Activated CD4-positive, alpha-beta T cell treated with anti-CD3 and anti-CD28 coated beads, Interleukin-2, Interleukin-6, amounts not matched to agents 100 ng/mL and 50 ng/mL, durations not matched to agents 16 hours and 8 hours (primary cell): ENCODE data around the gene NPEPPS.
A peak's percentile ranks its signal among the peaks of the same experiment; 100 is the strongest.

Experiments
- DNase-seq: peaks from one replicate; pipeline ENCODE4 v3.0.0-alpha.2; 2020

The NPEPPS gene

DNA sequence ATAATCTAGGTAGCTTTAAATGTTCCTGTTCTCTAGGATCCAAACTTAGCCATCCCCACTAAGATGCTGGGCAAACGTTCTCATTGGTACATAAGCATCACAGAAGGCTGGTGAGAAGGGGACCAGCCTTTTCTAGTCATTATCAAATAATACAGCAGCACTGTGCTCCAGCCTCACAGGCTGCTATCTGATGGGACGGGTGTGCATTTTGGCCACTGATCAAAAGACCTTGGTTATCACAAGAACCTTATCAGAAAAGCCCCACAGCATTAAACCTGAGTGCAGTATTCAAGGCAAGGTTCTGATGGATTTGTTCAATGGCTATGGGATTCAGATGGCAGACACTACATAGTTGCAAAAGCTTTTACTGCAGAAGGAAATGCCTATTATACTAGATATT lies 99.7 kb downstream of the NPEPPS start:
- DNase-seq = no peak

DNA sequence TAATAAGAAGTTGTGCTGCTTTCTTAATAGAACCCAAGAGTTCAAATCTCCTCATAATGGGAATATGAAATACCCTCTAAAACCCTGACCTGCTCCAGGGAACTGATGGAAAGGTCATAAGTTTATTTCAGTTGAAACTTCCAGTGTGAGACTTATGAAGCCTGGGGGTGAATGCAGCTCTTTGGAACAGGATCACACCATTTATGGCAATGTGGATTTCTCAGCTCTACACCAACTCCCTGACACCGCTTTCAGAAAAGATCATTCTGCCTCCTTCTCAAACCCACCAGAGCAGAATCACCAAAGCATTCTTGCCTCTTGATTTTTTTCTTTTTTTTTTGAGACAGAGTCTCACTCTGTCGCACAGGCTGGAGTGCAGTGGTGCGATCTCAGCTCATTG lies 102.1 kb downstream of the NPEPPS start:
- no peak for DNase-seq

DNA sequence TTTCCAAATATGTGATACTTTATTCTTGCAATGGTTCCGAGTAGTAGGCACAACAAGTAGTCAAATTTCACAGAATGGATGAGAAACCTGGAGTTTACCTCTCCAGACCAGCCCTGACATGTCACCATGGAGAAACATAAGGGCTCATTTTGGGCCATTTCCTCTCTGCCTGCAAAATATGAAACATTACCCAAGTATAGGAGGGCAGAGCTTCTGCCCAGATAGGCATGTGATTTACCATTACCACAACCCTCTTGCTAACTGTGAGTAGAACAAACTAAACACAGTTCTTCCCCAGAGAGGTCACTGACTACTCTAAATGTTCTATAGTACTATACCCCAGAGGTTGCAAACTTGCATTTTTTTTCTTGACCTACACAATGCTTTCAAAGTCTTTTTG lies 103.1 kb downstream of the NPEPPS start:
- no peak for DNase-seq

DNA sequence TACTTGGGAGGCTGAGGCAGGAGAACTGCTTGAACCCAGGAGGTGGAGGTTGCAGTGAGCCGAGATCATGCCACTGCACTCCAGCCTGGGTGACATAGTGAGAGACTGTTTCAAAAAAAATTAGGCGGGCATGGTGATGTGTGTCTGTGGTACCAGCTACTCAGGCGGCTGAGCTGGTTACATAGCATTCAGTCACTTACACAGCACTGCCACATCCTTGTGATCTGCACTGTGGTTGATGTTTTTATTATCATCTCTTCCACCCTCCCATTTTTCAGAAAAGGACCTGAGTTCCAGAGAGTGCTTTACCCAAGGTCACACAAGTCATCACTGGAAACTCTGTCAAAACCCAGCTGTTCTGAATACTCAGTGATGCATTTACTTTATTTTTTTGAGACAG lies 104.0 kb downstream of the NPEPPS start:
- no peak for DNase-seq

DNA sequence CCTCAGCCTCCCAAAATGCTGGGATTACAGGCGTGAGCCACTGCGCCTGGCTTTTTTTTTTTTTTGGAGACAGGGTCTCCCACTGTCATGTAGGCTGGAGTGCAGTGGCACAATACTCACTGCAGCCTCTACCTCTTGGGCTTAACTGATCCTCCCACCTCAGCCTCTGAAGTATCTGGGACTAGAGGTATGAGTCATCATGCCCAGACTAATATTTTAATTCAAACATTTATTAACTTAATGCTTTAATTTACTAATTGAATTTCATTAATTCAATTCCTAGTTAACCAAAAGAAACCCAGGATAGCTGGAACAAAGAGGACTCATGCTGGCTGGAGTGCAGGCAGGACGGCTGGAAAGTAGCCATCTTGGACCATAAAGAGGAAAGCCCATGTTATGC lies 104.8 kb downstream of the NPEPPS start:
- DNase-seq = no peak

DNA sequence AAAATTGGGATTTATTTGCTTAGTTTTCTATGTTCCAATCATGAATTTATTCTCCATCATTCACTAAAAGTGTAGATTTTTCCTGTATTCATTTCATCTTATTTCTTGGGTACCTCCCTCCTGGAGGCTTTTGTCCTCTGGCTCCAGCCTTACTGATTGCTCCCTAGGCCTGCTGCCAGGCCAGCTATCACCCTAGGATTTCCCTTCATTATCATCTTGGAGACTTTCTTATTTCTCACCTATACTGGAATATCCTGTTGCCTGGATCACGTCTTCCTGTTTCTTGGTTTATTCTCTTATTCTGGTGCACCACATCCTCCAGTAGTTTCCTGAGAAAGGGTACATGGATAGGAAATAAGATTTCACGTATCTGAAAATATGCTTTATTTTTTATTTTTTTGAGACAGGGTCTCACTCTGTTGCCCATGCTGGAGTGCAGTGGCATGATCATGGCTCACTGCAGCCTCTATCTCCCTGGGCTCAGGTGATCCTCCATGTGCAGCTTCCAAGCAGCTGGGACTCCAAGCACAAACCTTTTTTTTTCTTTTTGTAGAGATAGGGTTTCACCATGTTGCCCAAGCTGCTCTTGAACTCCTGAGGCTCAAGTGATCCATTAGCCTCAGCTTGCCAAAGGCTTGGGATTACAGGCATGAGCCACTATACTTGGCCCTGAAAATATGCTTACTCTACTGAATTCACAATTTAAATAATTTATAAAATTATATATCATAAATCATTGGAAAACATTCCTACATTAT lies 105.5 kb downstream of the NPEPPS start:
- DNase-seq = no peak

DNA sequence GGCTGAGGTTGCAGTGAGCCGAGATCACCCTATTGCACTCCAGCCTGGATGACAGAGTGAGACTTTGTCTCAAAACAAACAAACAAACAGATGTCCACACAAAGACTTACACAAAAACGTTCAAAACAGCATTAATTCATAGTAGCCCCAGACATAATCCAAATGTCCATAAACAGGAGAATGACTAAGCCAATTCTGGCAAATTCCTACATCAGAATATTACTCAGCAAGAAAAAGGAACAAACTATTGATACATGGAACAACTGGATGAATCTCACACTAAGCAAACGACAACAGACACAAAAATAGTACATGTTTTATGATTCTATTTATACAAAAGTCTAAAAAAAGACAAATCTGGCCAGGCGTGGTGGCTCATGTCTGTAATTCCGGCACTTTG lies 108.0 kb downstream of the NPEPPS start:
- no peak for DNase-seq

DNA sequence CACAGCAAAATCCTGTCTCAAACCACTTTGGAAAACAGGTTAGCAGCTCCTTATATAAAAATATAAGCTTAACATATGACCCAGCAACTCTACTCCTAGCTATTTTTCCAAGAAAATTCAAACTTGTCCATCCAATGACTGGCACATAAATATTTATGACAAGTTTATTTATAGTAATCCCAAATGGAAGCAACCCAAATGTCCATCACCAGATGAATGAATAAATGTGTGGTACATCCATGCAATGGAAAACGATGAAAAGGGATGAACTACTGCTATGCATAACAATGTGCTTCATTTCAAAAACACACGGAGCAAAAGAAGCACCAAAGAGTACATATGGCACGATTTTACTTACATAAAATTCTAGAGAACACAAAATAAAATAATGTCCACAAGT lies 109.2 kb downstream of the NPEPPS start:
- DNase-seq = no peak

DNA sequence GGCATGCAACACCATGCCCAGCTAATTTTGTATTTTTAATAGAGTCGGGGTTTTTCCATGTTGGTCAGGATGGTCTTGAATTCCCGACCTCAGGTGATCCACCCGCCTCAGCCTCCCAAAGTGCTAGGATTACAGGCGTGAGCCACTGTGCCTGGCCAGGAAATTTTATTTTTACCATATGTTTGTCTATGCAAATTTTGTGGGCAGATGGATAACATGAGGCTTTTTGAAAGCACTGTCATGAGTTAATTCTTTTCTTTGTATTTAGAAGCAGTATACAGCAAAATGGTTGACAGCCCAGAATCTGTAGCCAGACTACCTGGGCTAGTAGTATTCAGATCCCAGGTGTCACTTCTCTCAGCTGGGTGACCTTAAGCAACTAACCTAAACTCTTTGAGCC lies 110.3 kb downstream of the NPEPPS start:
- no peak for DNase-seq

DNA sequence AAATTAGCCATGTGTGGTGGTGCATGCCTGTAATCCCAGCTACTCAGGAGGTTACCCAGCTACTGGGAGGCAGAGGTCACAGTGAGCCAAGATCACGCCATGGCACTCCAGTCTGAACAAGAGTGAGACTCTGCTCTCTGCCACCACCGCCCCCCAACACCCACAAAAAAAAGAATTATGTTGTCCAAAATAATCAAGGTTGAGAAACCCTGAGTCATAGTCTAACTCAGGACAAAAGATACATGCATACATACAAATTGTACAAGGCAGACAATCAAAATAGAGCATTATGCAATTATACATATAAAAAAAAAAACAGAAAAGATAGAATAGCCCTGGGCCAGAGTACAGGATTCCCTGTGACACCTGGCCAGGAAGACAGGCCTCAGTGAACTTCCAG lies 112.2 kb downstream of the NPEPPS start:
- DNase-seq = no peak

DNA sequence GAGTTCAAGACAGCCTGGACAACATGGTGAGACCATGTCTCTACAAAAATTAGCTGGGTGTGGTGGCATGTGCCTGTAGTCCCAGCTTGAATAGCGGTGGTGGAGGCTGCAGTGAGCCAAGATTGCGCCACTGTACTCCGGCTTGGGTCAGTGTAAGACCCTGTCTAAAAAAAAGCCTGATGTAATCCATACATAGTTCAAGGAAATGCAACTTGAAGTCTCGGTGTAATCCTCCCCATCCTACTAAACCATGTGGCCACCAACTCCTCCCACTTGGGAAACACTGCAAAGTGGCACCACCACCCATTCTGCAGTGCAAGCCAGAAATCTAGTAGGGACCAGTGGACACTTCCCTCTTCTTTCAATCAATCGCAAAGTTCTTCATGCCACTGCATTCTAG lies 113.4 kb downstream of the NPEPPS start:
- no peak for DNase-seq

DNA sequence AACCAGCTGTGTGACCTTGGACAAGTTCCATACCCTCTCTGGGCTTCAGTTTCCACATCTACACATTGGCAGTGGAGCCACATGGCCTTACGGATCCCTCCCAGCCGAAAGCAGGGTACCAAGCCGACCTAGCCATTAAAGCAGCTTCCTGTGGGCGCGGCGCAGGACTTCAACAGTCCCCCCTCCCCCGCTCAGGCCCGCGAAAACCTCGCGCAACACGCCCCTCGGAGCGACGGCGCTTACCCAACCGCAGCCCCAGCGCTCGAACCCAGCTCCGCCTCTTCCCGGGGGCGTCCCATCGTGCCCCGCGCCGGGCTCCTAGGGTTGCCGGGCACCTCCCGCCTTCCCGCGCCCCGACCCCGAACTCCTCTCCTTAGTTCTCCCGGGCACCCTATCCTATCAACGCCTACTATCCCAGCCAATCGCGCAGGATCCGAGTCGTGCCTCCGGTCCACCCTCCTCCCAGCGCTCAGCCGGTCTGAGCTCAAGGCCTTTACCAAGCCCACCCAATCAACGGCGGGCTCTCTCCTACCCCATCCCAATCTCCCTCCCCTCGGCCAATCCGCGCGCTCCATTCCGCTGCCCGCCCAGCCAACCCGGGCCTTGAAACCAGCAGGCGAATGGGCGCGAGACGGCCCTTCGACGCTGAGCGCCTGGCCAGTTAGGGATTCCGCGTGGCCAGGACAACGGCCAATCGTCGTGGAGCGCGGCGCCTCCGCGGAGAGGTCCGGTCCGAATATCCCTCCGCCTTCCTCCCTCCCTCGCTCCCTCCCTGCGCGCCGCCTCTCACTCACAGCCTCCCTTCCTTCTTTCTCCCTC lies 118.5 kb downstream of the NPEPPS start, which contains the start of gene KPNB1:
Gene KPNB1, plus strand, starts transcription at position 767 of the 819 bp plus-strand sequence. CDS start 326 bp downstream, outside the sequence.
- peak; percentile 100 for DNase-seq

DNA sequence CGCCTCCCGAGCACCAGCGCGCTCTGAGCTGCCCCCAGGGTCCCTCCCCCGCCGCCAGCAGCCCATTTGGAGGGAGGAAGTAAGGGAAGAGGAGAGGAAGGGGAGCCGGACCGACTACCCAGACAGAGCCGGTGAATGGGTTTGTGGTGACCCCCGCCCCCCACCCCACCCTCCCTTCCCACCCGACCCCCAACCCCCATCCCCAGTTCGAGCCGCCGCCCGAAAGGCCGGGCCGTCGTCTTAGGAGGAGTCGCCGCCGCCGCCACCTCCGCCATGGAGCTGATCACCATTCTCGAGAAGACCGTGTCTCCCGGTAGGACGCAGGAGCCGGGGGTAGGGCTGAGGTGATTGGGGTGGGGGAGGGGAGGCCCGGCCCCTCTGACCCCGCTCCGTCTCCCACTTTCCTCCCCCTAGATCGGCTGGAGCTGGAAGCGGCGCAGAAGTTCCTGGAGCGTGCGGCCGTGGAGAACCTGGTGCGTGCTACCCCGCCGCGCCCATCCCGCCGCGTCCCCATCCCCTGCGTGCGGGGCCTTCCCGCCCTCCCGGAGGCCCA lies 119.1 kb downstream of the NPEPPS start:
- DNase-seq = no peak

DNA sequence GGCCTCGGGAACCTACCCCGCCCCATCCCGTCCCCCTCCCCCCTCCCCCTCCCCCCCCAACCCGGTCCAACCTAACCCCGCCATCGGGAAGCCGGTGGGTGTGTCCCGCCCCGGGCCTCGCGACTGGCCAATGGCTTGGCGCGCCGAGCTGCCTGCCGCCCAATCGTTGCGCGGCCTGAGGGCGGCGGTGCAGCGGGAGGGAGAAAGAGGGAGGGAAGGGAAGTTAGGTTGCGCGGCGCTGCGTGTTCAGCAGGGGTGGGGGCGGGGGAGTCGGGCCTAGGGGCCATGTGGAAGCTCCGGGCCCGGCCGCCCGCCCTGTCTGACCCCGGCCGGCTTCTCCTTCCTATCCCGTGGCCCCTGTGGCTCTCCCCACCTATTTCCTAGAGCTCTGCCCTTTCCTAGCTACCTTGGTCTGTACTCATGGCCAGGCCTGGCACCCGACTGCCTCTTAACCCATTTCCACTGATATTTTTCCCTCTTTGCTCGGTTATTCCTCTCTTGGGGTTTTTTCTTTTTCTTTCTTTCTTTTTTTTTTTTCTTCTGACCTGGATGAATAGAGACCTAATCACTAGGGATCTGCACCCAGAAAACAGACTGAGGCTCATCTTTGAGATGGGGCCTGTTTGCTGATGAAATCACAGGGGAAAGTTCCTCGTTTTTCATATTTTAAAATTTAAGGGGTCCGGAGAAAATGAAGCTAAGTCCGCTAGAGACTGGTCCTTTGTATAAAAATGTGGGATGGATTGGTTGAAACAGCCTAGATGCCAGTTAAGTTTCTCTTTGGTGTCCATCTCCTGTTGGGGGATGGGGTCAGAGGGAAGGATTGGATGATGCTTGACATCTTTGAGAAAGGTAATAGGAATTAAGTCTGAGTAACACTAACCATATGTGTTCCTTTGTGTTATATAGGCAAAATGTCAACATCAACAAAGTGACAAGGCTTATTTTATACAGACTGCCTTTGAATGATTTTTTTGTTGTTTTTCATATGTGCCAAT lies 119.9 kb downstream of the NPEPPS start:
- peak; percentile 98 for DNase-seq

DNA sequence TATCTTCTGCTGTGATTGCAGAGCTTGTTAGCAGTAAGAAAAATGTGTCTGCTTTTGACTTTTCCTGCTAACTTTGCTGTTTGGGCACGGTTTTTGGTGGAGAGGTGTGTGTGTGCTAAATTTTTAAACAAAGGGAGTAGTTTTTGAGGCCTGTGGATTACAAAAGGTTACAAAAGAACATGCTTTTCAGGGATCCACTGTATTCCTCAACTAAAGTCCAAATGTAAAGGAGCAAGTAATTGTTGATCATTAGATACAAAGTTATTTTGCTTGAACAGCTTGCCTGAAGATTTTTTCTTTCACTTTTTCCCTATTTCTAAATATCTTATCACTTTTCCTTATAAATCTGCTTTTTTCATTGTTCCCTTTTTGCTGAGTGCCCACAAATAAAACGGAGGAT lies 120.8 kb downstream of the NPEPPS start:
- DNase-seq = no peak

DNA sequence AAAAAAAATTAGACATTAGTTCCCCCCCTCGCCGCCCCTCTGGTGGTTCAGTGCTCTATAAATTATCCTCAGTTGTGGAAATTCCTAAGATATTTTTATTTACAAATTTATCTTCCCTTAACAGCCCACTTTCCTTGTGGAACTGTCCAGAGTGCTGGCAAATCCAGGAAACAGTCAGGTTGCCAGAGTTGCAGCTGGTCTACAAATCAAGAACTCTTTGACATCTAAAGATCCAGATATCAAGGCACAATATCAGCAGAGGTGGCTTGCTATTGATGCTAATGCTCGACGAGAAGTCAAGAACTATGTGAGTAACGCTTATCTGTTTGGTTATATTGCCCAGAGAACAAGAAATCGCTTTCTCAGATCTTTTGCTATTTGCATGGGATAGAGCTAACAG lies 121.7 kb downstream of the NPEPPS start:
- DNase-seq = no peak

DNA sequence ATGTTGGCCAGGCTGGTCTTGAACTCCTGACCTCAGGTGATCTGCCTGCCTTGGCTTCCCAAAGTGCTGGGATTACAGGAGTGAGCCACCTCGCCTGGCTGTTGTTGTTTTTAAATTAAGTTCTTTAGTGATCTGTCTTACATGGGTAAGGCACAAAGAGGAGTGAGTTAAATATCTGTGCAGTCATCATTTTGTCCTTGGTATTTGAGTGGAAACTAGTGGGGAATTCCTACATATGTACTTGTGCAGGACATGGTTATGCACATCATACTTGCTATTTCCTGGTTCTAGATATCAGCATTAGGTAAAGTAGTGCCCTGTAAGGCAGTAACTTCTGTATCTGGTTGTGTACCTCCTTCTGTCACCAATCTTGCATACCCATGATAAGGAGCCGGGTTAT lies 122.5 kb downstream of the NPEPPS start:
- no peak for DNase-seq

DNA sequence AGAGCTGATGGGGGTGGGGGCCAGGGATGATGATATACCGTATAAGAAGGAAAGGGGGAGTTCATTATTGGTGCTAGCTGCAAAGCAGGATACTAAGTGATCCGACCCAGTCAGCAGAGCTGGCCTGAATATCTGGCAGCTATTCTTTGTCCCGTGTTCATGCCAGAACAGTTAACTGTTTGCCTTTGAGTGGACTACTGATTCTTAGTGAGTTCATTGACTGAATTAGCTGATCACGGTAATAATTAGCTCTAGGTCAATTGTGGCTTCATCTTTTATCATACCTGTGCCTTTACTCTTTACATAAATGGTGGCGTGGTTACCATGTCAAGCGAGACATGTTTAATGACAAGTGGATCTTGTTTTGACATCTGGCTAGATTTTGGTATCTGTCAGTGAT lies 124.1 kb downstream of the NPEPPS start:
- DNase-seq = no peak

DNA sequence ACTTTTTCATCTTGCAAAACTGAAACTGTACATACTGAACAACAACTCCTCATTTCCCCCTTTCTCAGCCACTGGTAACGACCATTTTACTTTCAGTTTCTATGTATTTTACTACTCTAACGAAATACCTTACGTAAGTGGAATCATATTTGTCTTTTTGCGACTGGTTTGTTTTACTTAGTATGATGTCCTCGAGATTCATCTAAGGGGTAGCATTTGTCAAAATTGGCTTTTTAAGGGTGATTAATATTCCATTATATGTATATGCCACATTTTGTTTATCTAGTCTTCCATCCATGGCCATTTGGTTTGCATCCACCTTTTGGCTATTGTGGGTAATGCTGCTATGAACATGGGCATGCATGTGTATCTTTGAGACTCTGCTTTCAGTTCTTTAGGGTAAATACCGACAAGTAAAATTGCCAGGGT lies 129.2 kb downstream of the NPEPPS start:
- peak; percentile 63 for DNase-seq

DNA sequence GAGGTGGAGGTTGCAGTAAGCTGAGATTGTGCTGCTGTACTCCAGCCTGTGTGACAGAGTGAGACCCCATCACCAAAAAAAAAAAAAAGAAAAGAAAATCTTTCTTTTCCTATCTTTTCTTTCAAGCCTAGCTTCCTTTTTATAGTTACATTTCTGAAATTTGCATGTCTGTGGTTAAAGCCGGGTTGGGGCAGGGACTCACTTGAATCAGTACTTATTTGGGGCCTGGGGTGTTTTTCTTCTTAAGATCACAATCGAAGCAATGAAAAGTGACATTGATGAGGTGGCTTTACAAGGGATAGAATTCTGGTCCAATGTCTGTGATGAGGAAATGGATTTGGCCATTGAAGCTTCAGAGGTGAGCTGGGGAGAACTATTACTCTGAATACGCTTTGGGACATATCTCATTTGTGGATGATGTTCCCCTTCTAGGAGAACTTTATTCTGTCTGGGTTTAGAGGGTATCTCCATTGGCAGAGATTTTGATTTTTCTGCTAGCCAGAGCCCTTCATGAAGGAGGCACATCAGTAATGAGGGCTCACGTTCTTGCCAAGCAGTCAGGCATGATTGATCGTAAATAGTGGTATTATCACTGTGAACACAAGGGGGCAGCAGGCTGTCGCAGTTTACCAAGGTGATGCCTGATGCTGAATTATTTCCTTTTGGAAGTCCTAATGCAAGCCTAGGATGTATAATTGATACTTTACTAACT lies 133.2 kb downstream of the NPEPPS start:
- peak; percentile 75 for DNase-seq

DNA sequence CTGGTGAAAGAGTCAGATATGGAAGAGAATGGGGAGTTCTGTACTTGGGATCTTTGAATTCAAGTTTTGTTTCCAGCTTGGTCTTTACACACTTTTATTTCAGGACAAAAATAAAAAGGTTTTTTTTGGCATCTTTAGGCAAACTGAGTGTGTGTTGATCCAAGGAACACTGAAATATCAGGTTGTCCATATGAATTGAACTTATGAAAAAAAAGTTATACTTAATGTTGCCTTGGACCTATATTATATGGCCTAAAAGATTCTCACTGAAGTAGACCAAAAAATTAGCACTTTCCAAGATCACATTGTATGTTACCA lies 133.7 kb downstream of the NPEPPS start:
- no peak for DNase-seq

DNA sequence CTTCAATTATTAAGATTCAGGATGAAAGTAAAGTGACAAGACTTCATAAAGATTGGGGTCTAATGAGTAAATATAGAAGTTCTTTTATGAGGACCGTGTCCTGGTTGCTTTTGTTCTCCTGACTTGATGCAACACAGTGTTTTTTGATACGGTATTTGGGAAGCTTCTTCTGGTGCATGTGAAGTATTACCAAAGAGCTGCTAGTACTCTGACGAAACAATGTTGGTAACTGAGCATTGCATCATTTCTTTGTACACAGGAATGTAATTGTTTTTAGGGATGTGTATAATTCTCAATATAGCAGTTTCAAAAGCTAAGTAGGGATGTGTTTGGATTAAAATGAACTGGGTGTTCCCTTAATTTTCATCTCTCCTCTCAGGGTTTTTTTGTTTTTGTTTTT lies 134.7 kb downstream of the NPEPPS start:
- DNase-seq = no peak
